Measurements from ENCODE around the gene CELA2A. TPM values are rescaled to one million over a fixed set of nuclear protein-coding genes. Genes with fewer than 3 reads are reported as not detected.

Gene CELA2A
- total and polyA plus RNA-seq, 4 donors, result 0.11 to 1.5 (median 0.20) TPM; not detected in 1

- Histone ChIP-seq H3K4me3 (no peak overlapping the region), H3K36me3 (ENCODE audit: control insufficient read depth in 4 of 4, insufficient read depth in 4 of 4, low read length in 4 of 4) (peaks cover 0 to 25% (median 0%) of the 10 kb centered on the region in 4 donors), H3K27ac (ENCODE audit: low read depth in 1 of 2, low read length in 1 of 2) (no peak overlapping the region), H3K9me3 (ENCODE audit: control insufficient read depth in 4 of 4, insufficient read depth in 3 of 4, low read length in 3 of 4) (no peaks in the 10 kb centered on the region), H3K27me3 (ENCODE audit: control insufficient read depth in 3 of 3, insufficient read depth in 3 of 3, low read length in 2 of 3) (no peaks in the 10 kb centered on the region), H3K9ac (ENCODE audit: insufficient read depth in 1 of 2, low read length in 2 of 2) (no peak overlapping the region), H3K4me1 (ENCODE audit: control insufficient read depth in 5 of 5, insufficient read depth in 5 of 5, low read length in 5 of 5) (peaks cover 0 to 16% (median 6%) of the 10 kb centered on the region in 5 donors)
- WGBS, 2 donors, result 92 to 94% methylated on average over 11 of the region's 11 CpGs
- no peak for ATAC-seq (ENCODE audit: insufficient read depth, low FRiP score)
- no peak for DNase-seq
- TF ChIP-seq CTCF (IDR thresholded peaks at IDR 0.05; ENCODE audit: control extremely low read depth, extremely low read depth), result no peak
These were observed 33.0 kb upstream of the CELA2A start for GRCh38 chr1:15423355-15424077.

GRCh38 chr1:15424146-15424667 is 32.3 kb upstream of the CELA2A start:
- ATAC-seq (ENCODE audit: insufficient read depth, low FRiP score), result no peak
- Histone ChIP-seq H3K27me3 (ENCODE audit: control insufficient read depth in 3 of 3, insufficient read depth in 3 of 3, low read length in 2 of 3) (no peaks in the 10 kb centered on the region), H3K9ac (ENCODE audit: insufficient read depth in 1 of 2, low read length in 2 of 2) (no peak overlapping the region), H3K4me3 (no peak overlapping the region), H3K4me1 (ENCODE audit: control insufficient read depth in 5 of 5, insufficient read depth in 5 of 5, low read length in 5 of 5) (peaks cover 0 to 16% (median 2%) of the 10 kb centered on the region in 5 donors), H3K9me3 (ENCODE audit: control insufficient read depth in 4 of 4, insufficient read depth in 3 of 4, low read length in 3 of 4) (no peaks in the 10 kb centered on the region), H3K27ac (ENCODE audit: low read depth in 1 of 2, low read length in 1 of 2) (peak overlapping the region in 1 of 2 donors; percentile 16), H3K36me3 (ENCODE audit: control insufficient read depth in 4 of 4, insufficient read depth in 4 of 4, low read length in 4 of 4) (peaks cover 0 to 28% (median 0%) of the 10 kb centered on the region in 4 donors)
- peak in 2 of 3 donors; percentile 52 to 53 for DNase-seq
- no peak for TF ChIP-seq CTCF (IDR thresholded peaks at IDR 0.05; ENCODE audit: control extremely low read depth, extremely low read depth)
- 67 to 80% methylated on average over 13 of the region's 13 CpGs for WGBS, 2 donors

- H3K9me3 ChIP-seq (ENCODE audit: control insufficient read depth in 4 of 4, insufficient read depth in 3 of 4, low read length in 3 of 4), result no peaks in the 10 kb centered on the region
- H3K4me3 ChIP-seq, result no peak overlapping the region
- H3K9ac ChIP-seq (ENCODE audit: insufficient read depth in 1 of 2, low read length in 2 of 2), result no peak overlapping the region
- H3K36me3 ChIP-seq (ENCODE audit: control insufficient read depth in 4 of 4, insufficient read depth in 4 of 4, low read length in 4 of 4), result peaks cover 0 to 28% (median 0%) of the 10 kb centered on the region in 4 donors
- H3K27me3 ChIP-seq (ENCODE audit: control insufficient read depth in 3 of 3, insufficient read depth in 3 of 3, low read length in 2 of 3), result no peaks in the 10 kb centered on the region
- no peak for DNase-seq
- no peak for TF ChIP-seq CTCF (IDR thresholded peaks at IDR 0.05; ENCODE audit: control extremely low read depth, extremely low read depth)
- no peak overlapping the region for H3K27ac ChIP-seq (ENCODE audit: low read depth in 1 of 2, low read length in 1 of 2)
- 83 to 88% methylated on average over 5 of the region's 5 CpGs for WGBS, 2 donors
- peaks cover 0 to 16% (median 0%) of the 10 kb centered on the region in 5 donors for H3K4me1 ChIP-seq (ENCODE audit: control insufficient read depth in 5 of 5, insufficient read depth in 5 of 5, low read length in 5 of 5)
- ATAC-seq (ENCODE audit: insufficient read depth, low FRiP score), result no peak
These were observed 31.6 kb upstream of the CELA2A start for GRCh38 chr1:15424981-15425380.
